Bronchial smooth muscle cell (primary cell): ENCODE measurements around the gene ACSF3. TPM values are rescaled to one million over a fixed set of nuclear protein-coding genes. Genes with fewer than 3 reads are reported as not detected.

Experiments used
- total RNA-seq: library from RNA; depleted of rRNA; stranded (reverse); fragments of >200 nt; gene quantifications from 2 replicates; pipeline ENCODE4 v1.2.1, GENCODE V29; 2014

Gene ACSF3
- 20.3 and 23.5 TPM in 2 replicates for total RNA-seq

GRCh38 chr16:89093602-89094251 lies at the start of gene ACSF3:
Gene ACSF3 (plus strand): TSS chr16:89093852. CDS start chr16:89100682, 6,830 bp downstream.

GRCh38 chr16:89171216-89172170 lies 77.8 kb downstream of the ACSF3 start, which contains the start of gene CDH15:
Gene CDH15 (plus strand): TSS chr16:89171748. CDS start chr16:89171832, 84 bp downstream.

GRCh38 chr16:89200124-89200849 lies 106.6 kb downstream of the ACSF3 start, which contains the start of gene SLC22A31:
Gene SLC22A31 (minus strand): TSS chr16:89200537. CDS start chr16:89200501, 36 bp downstream.

Other genes starting within 250 kb of the ACSF3 start
- gene GALNS, start 236.9 kb upstream of the ACSF3 start, total RNA-seq: 14.3 and 18.0 TPM in 2 replicates
- gene TRAPPC2L, start 236.7 kb upstream of the ACSF3 start, total RNA-seq: 70.5 and 88.1 TPM in 2 replicates
- not detected in 2 replicates for gene PABPN1L, start 227.2 kb upstream of the ACSF3 start, total RNA-seq
- 0.17 TPM in 1 of 2 replicates, not detected in the other for gene CBFA2T3, start 116.6 kb upstream of the ACSF3 start, total RNA-seq
- 0.17 and 0.32 TPM in 2 replicates for gene CDH15, start 77.9 kb downstream of the ACSF3 start, total RNA-seq
- gene SLC22A31, start 106.7 kb downstream of the ACSF3 start, total RNA-seq: 0.16 TPM in 1 of 2 replicates, not detected in the other
- gene ZNF778, start 123.9 kb downstream of the ACSF3 start, total RNA-seq: 11.3 and 15.7 TPM in 2 replicates